GM21367 (cell line): ENCODE measurements around the gene CYP2S1.

ENCODE experiments used
- ATAC-seq: cut with Tn5 transposase; IDR thresholded peaks from one replicate; pipeline ENCODE4 v1.9.1; 2021; ENCODE audit not compliant: unreplicated experiment

CYP2S1 gene

DNA sequence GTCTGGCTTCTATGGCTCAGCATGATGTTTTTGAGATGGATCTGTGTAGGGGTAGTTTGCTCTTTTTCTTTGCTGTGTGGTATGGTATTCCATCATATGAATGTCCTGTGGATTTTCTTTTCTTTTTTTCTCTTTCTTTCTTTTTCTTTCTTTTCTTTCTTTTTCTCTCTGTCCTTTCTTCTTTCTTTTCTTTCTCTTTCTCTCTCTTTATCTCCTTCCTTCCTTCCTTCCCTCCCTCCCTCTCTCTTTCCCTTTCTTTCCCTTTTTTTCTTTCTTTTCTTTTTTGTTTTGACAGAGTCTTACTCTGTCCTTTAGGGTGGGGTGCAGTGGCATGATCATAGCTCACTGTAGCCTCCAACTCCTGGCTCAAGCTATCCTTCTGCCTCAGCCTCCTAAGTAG, 62.2 kb downstream of the CYP2S1 start:
- ATAC-seq = no peak
